CD4-positive, alpha-beta memory T cell (primary cell): Measurements from ENCODE around the gene CELA2B. TPM values are rescaled to one million over a fixed set of nuclear protein-coding genes. Genes with fewer than 3 reads are reported as not detected.
A peak's percentile ranks its signal among the peaks of the same experiment; 100 is the strongest.

Experiments
- CTCF ChIA-PET: fragments of 350-600 bp; sonication (Branson Sonifier 250); formaldehyde crosslinking; loops from one replicate; lab custom pipeline; 2021; ENCODE audit warnings: inconsistent platforms; ENCODE audit not compliant: partially characterized antibody; lab: Charles Lee
- POLR2A ChIA-PET: fragments of 350-600 bp; sonication (Branson Sonifier 250); formaldehyde crosslinking; loops from one replicate; lab custom pipeline; 2021; ENCODE audit not compliant: partially characterized antibody; lab: Charles Lee
- DNase-seq, 5 donors: peaks; one replicate each; pipeline versions ENCODE4 v3.0.0 to v3.0.0-alpha.2; 2020 to 2022; ENCODE audit warnings: mixed read lengths in 1 of 5
- H3K27ac ChIP-seq: one replicate; pipeline ENCODE4 v1.7.0; 2013; ENCODE audit warnings: low read depth, low read length
- H3K27me3 ChIP-seq: 2 replicates; pipeline ENCODE4 v1.7.0; 2013; ENCODE audit warnings: mild to moderate bottlenecking, low read length, moderate library complexity; ENCODE audit not compliant: insufficient read depth
- H3K36me3 ChIP-seq: 2 replicates; pipeline ENCODE4 v1.7.0; 2013; ENCODE audit warnings: mild to moderate bottlenecking, low read length, moderate library complexity; ENCODE audit not compliant: insufficient read depth
- H3K4me1 ChIP-seq: 2 replicates; pipeline ENCODE4 v1.7.0; 2013; ENCODE audit warnings: mild to moderate bottlenecking, low read length, moderate library complexity; ENCODE audit not compliant: insufficient read depth
- H3K4me3 ChIP-seq, 2 donors: one replicate each; pipeline ENCODE4 v1.7.0; 2013; ENCODE audit warnings: low read length in 2 of 2, mild to moderate bottlenecking in 1 of 2
- H3K9me3 ChIP-seq, 2 donors: one replicate each; pipeline ENCODE4 v1.7.0; 2013; ENCODE audit warnings: low read length in 2 of 2, control low read depth in 1 of 2; ENCODE audit not compliant: control insufficient read depth in 1 of 2
- H3K27ac Mint-ChIP-seq, 7 donors: one replicate each; pipeline ENCODE4 v1.8.0; 2020 to 2021; ENCODE audit warnings: mixed read lengths in 7 of 7, mild to moderate bottlenecking in 6 of 7, inconsistent platforms in 3 of 7, moderate library complexity in 3 of 7
- H3K27me3 Mint-ChIP-seq, 2 donors: one replicate each; pipeline ENCODE4 v1.8.0; 2020 to 2021; ENCODE audit warnings: mixed read lengths in 2 of 2
- H3K36me3 Mint-ChIP-seq, 2 donors: one replicate each; pipeline ENCODE4 v1.8.0; 2020 to 2021; ENCODE audit warnings: mixed read lengths in 2 of 2, inconsistent platforms in 1 of 2, mild to moderate bottlenecking in 1 of 2
- H3K4me1 Mint-ChIP-seq, 4 donors: one replicate each; pipeline ENCODE4 v1.8.0; 2020 to 2021; ENCODE audit warnings: mixed read lengths in 4 of 4, mild to moderate bottlenecking in 1 of 4
- H3K4me3 Mint-ChIP-seq, 8 donors: one replicate each; pipeline ENCODE4 v1.8.0; 2020 to 2021; ENCODE audit warnings: mixed read lengths in 8 of 8, mild to moderate bottlenecking in 7 of 8, moderate library complexity in 6 of 8, inconsistent platforms in 3 of 8
- H3K9me3 Mint-ChIP-seq, 8 donors: one replicate each; pipeline ENCODE4 v1.8.0; 2020 to 2021; ENCODE audit warnings: mixed read lengths in 8 of 8, mild to moderate bottlenecking in 5 of 8, inconsistent platforms in 3 of 8, moderate library complexity in 1 of 8
- intact Hi-C: fragments of 100-400 bp; cut with micrococcal nuclease; formaldehyde crosslinking; loops from one replicate; pipeline ENCODE4 v1.15.1; 2023
- polyA plus RNA-seq, 2 donors: library from polyadenylated mRNA; unstranded; fragments of 300-500 nt; fragmentation: Illumina TruSeq; gene quantifications; one replicate each; pipeline ENCODE4 v1.2.3, GENCODE V29; 2021
- total RNA-seq, 2 experiments: library from RNA; stranded (reverse); gene quantifications; one replicate each; pipeline ENCODE4 v1.2.3, GENCODE V29; 2021

Gene CELA2B
- total and polyA plus RNA-seq, 4 experiments from 2014 or later = not detected

- DNase-seq = peak in 2 of 5 donors; percentile 1 to 100
- peak overlapping the region; percentile 71 for H3K27ac ChIP-seq
- H3K27me3 ChIP-seq = no peaks in the 10 kb centered on the region
- peaks cover 33 to 65% (median 48%) of the 10 kb centered on the region in 4 donors for H3K4me1 Mint-ChIP-seq
- ChIA-PET CTCF (no interaction called here), POLR2A (interaction anchor here (1.3 to 5.3 kb wide), 3 partner anchors 53 to 160 kb away, joined by 3 to 28 read pairs (median 27); partner anchors contain the start of gene DDI2)
- H3K36me3 ChIP-seq = no peaks in the 10 kb centered on the region
- peak overlapping the region; percentile 86 to 100 (median 100) for H3K27ac Mint-ChIP-seq
- H3K9me3 Mint-ChIP-seq = peaks cover 0 to 2% (median 0%) of the 10 kb centered on the region in 8 donors
- H3K4me1 ChIP-seq = peaks cover 43% of the 10 kb centered on the region
- peak overlapping the region; percentile 53 to 61 for H3K4me3 ChIP-seq
- H3K27me3 Mint-ChIP-seq = no peaks in the 10 kb centered on the region
- H3K9me3 ChIP-seq = no peaks in the 10 kb centered on the region
- intact Hi-C loops = loop anchor here (1.0 to 10.0 kb wide), 5 partner anchors 92 to 1909 kb away; partner anchors contain the start of genes DDI2, RCC2, SDHB and ZBTB17
- H3K36me3 Mint-ChIP-seq = peaks cover 0 to 7% of the 10 kb centered on the region in 2 donors
- H3K4me3 Mint-ChIP-seq = peak overlapping the region; percentile 85 to 97 (median 94)
Measured at GRCh38 chr1:15525050-15526020, 49.4 kb downstream of the CELA2B start.

GRCh38 chr1:15526021-15526489 lies 50.2 kb downstream of the CELA2B start:
- H3K9me3 ChIP-seq = no peaks in the 10 kb centered on the region
- no peak for DNase-seq
- ChIA-PET POLR2A (interaction anchor here (1.3 to 5.3 kb wide), 4 partner anchors 53 to 159 kb away, joined by 3 to 28 read pairs (median 20); partner anchors contain the start of gene DDI2), CTCF (no interaction called here)
- H3K4me3 Mint-ChIP-seq = peak overlapping the region; percentile 85 to 97 (median 94)
- no peaks in the 10 kb centered on the region for H3K36me3 ChIP-seq
- H3K4me1 ChIP-seq = peaks cover 43% of the 10 kb centered on the region
- intact Hi-C loops = loop anchor here (1.0 to 10.0 kb wide), 4 partner anchors 91 to 1909 kb away; partner anchors contain the start of genes DDI2, RCC2, SDHB and ZBTB17
- peaks cover 0 to 2% (median 0%) of the 10 kb centered on the region in 8 donors for H3K9me3 Mint-ChIP-seq
- peak overlapping the region; percentile 86 to 100 (median 100) for H3K27ac Mint-ChIP-seq
- peak overlapping the region; percentile 71 for H3K27ac ChIP-seq
- peak overlapping the region; percentile 42 to 76 for H3K4me3 ChIP-seq
- no peaks in the 10 kb centered on the region for H3K27me3 ChIP-seq
- H3K27me3 Mint-ChIP-seq = no peaks in the 10 kb centered on the region
- peaks cover 4 to 14% of the 10 kb centered on the region in 2 donors for H3K36me3 Mint-ChIP-seq
- H3K4me1 Mint-ChIP-seq = peaks cover 35 to 71% (median 48%) of the 10 kb centered on the region in 4 donors

- CTCF ChIA-PET = interaction anchor here (0.8 to 2.1 kb wide), 4 partner anchors 10 to 127 kb away, joined by 3 to 5 read pairs (median 4); no protein-coding TSS in a partner anchor
Measured at GRCh38 chr1:15526490-15527339, 50.8 kb downstream of the CELA2B start, which contains the start of gene DNAJC16. DNAJC16 (plus strand) TSS chr1:15526848; CDS start chr1:15529106, 2,258 bp downstream.

GRCh38 chr1:15531003-15531402 lies 55.1 kb downstream of the CELA2B start:
- no peaks in the 10 kb centered on the region for H3K27me3 Mint-ChIP-seq
- Histone ChIP-seq H3K4me3 (no peak overlapping the region), H3K9me3 (no peaks in the 10 kb centered on the region), H3K36me3 (no peaks in the 10 kb centered on the region), H3K4me1 (peaks cover 14% of the 10 kb centered on the region), H3K27me3 (no peaks in the 10 kb centered on the region), H3K27ac (no peak overlapping the region)
- H3K27ac Mint-ChIP-seq = peak overlapping the region in 2 of 7 donors; percentile 9 to 43
- CTCF ChIA-PET = no interaction called here
- POLR2A ChIA-PET = no interaction called here
- intact Hi-C loops = no loop called here
- peaks cover 4 to 26% of the 10 kb centered on the region in 2 donors for H3K36me3 Mint-ChIP-seq
- H3K4me1 Mint-ChIP-seq = peaks cover 17 to 40% (median 19%) of the 10 kb centered on the region in 4 donors
- H3K9me3 Mint-ChIP-seq = peaks cover 0 to 2% (median 0%) of the 10 kb centered on the region in 8 donors
- H3K4me3 Mint-ChIP-seq = no peak overlapping the region
- DNase-seq = no peak

More at GRCh38 chr1:15526490-15527339, 50.8 kb downstream of the CELA2B start, which contains the start of gene DNAJC16:
- peaks cover 32 to 66% (median 45%) of the 10 kb centered on the region in 4 donors for H3K4me1 Mint-ChIP-seq
- no peaks in the 10 kb centered on the region for H3K27me3 Mint-ChIP-seq
- Histone ChIP-seq H3K4me3 (peak within 1 kb of the TSS; percentile 61 to 76), H3K4me1 (peaks cover 40% of the 10 kb centered on the region), H3K9me3 (no peaks in the 10 kb centered on the region), H3K36me3 (no peaks in the 10 kb centered on the region), H3K27ac (peak within 1 kb of the TSS; percentile 71), H3K27me3 (no peaks in the 10 kb centered on the region)
- H3K36me3 Mint-ChIP-seq = peaks cover 4 to 16% of the 10 kb centered on the region in 2 donors
- H3K4me3 Mint-ChIP-seq = peak within 1 kb of the TSS; percentile 85 to 97 (median 94)
- intact Hi-C loops = loop anchor here (1.0 to 10.0 kb wide), 4 partner anchors 91 to 1908 kb away; partner anchors contain the start of genes DDI2, RCC2, SDHB and ZBTB17
- DNase-seq = peak; percentile 97 to 99 (median 98)
- POLR2A ChIA-PET = interaction anchor here (0.6 to 5.3 kb wide), 15 partner anchors 8 to 1378 kb away, joined by 3 to 28 read pairs (median 3); partner anchors contain the start of gene DDI2
- H3K9me3 Mint-ChIP-seq = peaks cover 0 to 2% (median 0%) of the 10 kb centered on the region in 8 donors
- H3K27ac Mint-ChIP-seq = peak within 1 kb of the TSS; percentile 86 to 100 (median 100)

GRCh38 chr1:15531682-15532081 lies 55.8 kb downstream of the CELA2B start:
- Mint-ChIP-seq H3K27me3 (no peaks in the 10 kb centered on the region), H3K4me3 (no peak overlapping the region), H3K9me3 (peaks cover 0 to 2% (median 0%) of the 10 kb centered on the region in 8 donors), H3K27ac (no peak overlapping the region), H3K4me1 (peaks cover 13 to 34% (median 15%) of the 10 kb centered on the region in 4 donors), H3K36me3 (peaks cover 10 to 31% of the 10 kb centered on the region in 2 donors)
- Histone ChIP-seq H3K27ac (no peak overlapping the region), H3K9me3 (no peaks in the 10 kb centered on the region), H3K36me3 (no peaks in the 10 kb centered on the region), H3K27me3 (no peaks in the 10 kb centered on the region), H3K4me3 (no peak overlapping the region), H3K4me1 (peaks cover 11% of the 10 kb centered on the region)
- POLR2A ChIA-PET = no interaction called here
- CTCF ChIA-PET = no interaction called here
- intact Hi-C loops = no loop called here
- DNase-seq = no peak

- Histone ChIP-seq H3K9me3 (no peaks in the 10 kb centered on the region), H3K36me3 (peaks cover 22% of the 10 kb centered on the region), H3K4me1 (no peaks in the 10 kb centered on the region), H3K27ac (no peak overlapping the region), H3K27me3 (no peaks in the 10 kb centered on the region), H3K4me3 (no peak overlapping the region)
- POLR2A ChIA-PET = interaction anchor here (1.3 kb wide), 1 partner anchor 11 kb away, joined by 3 read pairs; no protein-coding TSS in a partner anchor
- peaks cover 0 to 11% (median 5%) of the 10 kb centered on the region in 4 donors for H3K4me1 Mint-ChIP-seq
- DNase-seq = no peak
- CTCF ChIA-PET = no interaction called here
- peaks cover 0 to 2% (median 0%) of the 10 kb centered on the region in 8 donors for H3K9me3 Mint-ChIP-seq
- peak overlapping the region in 1 of 7 donors; percentile 31 for H3K27ac Mint-ChIP-seq
- no peaks in the 10 kb centered on the region for H3K27me3 Mint-ChIP-seq
- H3K4me3 Mint-ChIP-seq = no peak overlapping the region
- H3K36me3 Mint-ChIP-seq = peaks cover 29 to 61% of the 10 kb centered on the region in 2 donors
- intact Hi-C loops = no loop called here
Measured at GRCh38 chr1:15538771-15539170, 62.9 kb downstream of the CELA2B start.
